BJ (cell line): ENCODE data around the gene RIN1. TPM values are rescaled to one million over a fixed set of nuclear protein-coding genes. Genes with fewer than 3 reads are reported as not detected.

ENCODE experiments used
- CTCF ChIA-PET: fragments of 350-600 bp; formaldehyde crosslinking; extraction: SDS; loops from one replicate; lab custom pipeline; 2021; ENCODE audit warnings: antibody characterized with exemption, inconsistent platforms; lab: Yijun Ruan, JAX
- POLR2A ChIA-PET: fragments of 300-600 bp; sonication (Branson Sonifier 250); formaldehyde crosslinking; extraction: SDS; loops from one replicate; lab custom pipeline; 2021; ENCODE audit warnings: antibody characterized with exemption; lab: Charles Lee
- DNase-seq: peaks from one replicate; pipeline ENCODE4 v3.0.0-alpha.2; 2011; ENCODE audit warnings: low read depth
- H3K27me3 ChIP-seq: 2 replicates; pipeline ENCODE4 v1.6.0; 2011; ENCODE audit warnings: low read length; ENCODE audit not compliant: control insufficient read depth, insufficient read depth
- H3K36me3 ChIP-seq: 2 replicates; pipeline ENCODE4 v1.5.1; 2011; ENCODE audit warnings: low read length; ENCODE audit not compliant: control insufficient read depth, insufficient read depth
- H3K4me3 ChIP-seq: 2 replicates; pipeline ENCODE4 v1.5.1; 2011; ENCODE audit warnings: low read depth, mild to moderate bottlenecking, control low read depth, low read length
- polyA plus RNA-seq: library from polyadenylated mRNA; depleted of rRNA; stranded (reverse); fragments of >200 nt; gene quantifications from 2 replicates; pipeline ENCODE4 v1.2.3, GENCODE V29; 2011
- TF ChIP-seq, protein P1 (sequence below): IDR thresholded peaks from 2 replicates; pipeline ENCODE4 v1.5.1; 2011; ENCODE audit warnings: low read depth, mild to moderate bottlenecking, control low read depth, inconsistent platforms, low read length, moderate library complexity; ENCODE audit not compliant: insufficient read depth

Gene RIN1
- polyA plus RNA-seq, 1 experiment: 9.2 TPM

- TF ChIP-seq, protein P1, sequence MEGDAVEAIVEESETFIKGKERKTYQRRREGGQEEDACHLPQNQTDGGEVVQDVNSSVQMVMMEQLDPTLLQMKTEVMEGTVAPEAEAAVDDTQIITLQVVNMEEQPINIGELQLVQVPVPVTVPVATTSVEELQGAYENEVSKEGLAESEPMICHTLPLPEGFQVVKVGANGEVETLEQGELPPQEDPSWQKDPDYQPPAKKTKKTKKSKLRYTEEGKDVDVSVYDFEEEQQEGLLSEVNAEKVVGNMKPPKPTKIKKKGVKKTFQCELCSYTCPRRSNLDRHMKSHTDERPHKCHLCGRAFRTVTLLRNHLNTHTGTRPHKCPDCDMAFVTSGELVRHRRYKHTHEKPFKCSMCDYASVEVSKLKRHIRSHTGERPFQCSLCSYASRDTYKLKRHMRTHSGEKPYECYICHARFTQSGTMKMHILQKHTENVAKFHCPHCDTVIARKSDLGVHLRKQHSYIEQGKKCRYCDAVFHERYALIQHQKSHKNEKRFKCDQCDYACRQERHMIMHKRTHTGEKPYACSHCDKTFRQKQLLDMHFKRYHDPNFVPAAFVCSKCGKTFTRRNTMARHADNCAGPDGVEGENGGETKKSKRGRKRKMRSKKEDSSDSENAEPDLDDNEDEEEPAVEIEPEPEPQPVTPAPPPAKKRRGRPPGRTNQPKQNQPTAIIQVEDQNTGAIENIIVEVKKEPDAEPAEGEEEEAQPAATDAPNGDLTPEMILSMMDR: no peak
- Histone ChIP-seq H3K36me3 (peaks cover under 1% of the 10 kb centered on the region; the same call in 1 of the 2 replicates), H3K27me3 (no peaks in the 10 kb centered on the region), H3K4me3 (no peak overlapping the region)
- ChIA-PET POLR2A (interaction anchor here (0.8 to 1.8 kb wide), 2 partner anchors 10 to 14 kb away, joined by 6 to 17 read pairs; partner anchors contain the start of gene CD248), CTCF (interaction anchor here (0.6 to 4.0 kb wide), 10 partner anchors 9 to 59 kb away, joined by 3 to 77 read pairs (median 4); partner anchors contain the start of genes B4GAT1, BRMS1, CD248 and RIN1)
- DNase-seq: no peak
These were observed 9.7 kb downstream of the RIN1 start for GRCh38 chr11:66326261-66327111.

DNA sequence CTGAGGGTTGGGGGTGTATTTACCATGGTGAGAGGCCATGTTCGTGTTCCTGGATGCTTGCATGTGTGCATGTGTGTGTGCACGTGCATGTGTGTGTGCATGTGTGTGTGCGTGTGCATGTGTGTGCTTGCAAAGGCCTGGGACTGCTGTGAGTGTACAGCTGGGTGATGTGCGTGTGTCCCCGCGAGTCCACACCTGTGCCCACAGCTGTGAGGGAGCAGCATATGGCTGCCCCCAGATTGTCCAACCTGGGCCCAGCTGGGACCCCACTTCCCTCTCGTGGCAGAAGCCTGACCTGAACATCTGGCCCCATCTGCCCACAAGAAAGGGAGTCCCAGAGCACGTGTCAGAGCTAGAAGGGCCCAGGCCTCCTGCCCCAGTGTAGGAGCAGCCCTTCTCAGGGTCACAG lies 11.0 kb downstream of the RIN1 start:
- POLR2A ChIA-PET: interaction anchor here (1.4 kb wide), 1 partner anchor 13 kb away, joined by 6 read pairs; no protein-coding TSS in a partner anchor
- CTCF ChIA-PET: interaction anchor here (1.0 to 4.0 kb wide), 3 partner anchors 9 to 63 kb away, joined by 3 to 77 read pairs (median 9); no protein-coding TSS in a partner anchor
- DNase-seq: no peak

DNA sequence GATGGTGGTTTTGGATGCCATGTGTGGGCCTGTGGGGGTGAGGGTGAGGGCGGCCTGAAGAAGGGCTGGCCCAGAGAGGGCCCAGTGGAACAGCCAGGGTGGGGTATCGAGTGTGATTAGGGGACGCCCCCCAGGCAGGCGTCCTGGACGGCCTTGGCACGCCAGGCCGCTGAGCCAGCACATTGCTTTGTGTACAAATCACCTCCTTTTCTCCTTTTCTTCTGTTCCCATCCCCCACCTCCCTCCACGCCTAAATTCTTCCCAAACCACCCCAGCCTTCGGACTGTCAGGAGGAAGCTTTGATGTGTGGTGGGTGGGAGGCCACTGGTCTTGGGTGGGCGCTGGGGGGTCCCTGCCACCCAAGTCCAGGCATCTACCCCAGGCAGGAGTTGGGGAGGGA lies 11.6 kb downstream of the RIN1 start:
- no peaks in the 10 kb centered on the region for H3K27me3 ChIP-seq
- no peaks in the 10 kb centered on the region for H3K36me3 ChIP-seq
- no peak overlapping the region for H3K4me3 ChIP-seq
- ChIA-PET CTCF (interaction anchor here (1.0 to 4.0 kb wide), 3 partner anchors 10 to 64 kb away, joined by 3 to 77 read pairs (median 9); no protein-coding TSS in a partner anchor), POLR2A (interaction anchor here (1.4 kb wide), 1 partner anchor 12 kb away, joined by 6 read pairs; no protein-coding TSS in a partner anchor)
- no peak for DNase-seq
- TF ChIP-seq, protein P1: no peak

More for the DNA sequence above, 11.0 kb downstream of the RIN1 start:
- Histone ChIP-seq H3K36me3 (no peaks in the 10 kb centered on the region), H3K4me3 (no peak overlapping the region), H3K27me3 (no peaks in the 10 kb centered on the region)
- TF ChIP-seq, protein P1: no peak

GRCh38 chr11:66323684-66324083 lies 12.6 kb downstream of the RIN1 start:
- CTCF ChIA-PET: interaction anchor here (4.0 kb wide), 1 partner anchor 10 kb away, joined by 77 read pairs; no protein-coding TSS in a partner anchor
- no peaks in the 10 kb centered on the region for H3K36me3 ChIP-seq
- POLR2A ChIA-PET: no interaction called here
- no peak overlapping the region for H3K4me3 ChIP-seq
- DNase-seq: no peak
- H3K27me3 ChIP-seq: no peaks in the 10 kb centered on the region
- TF ChIP-seq, protein P1: no peak
